ENCODE results near the gene NME3. TPM values are rescaled to one million over a fixed set of nuclear protein-coding genes. Genes with fewer than 3 reads are reported as not detected.

The NME3 gene
- total RNA-seq: 29.6 and 59.5 TPM in 2 replicates

GRCh38 chr16:1771188-1771863, at the start of gene NME3:
TSS of gene NME3 (minus strand) at chr16:1771543. CDS start at chr16:1771534, 9 bp downstream.

DNA sequence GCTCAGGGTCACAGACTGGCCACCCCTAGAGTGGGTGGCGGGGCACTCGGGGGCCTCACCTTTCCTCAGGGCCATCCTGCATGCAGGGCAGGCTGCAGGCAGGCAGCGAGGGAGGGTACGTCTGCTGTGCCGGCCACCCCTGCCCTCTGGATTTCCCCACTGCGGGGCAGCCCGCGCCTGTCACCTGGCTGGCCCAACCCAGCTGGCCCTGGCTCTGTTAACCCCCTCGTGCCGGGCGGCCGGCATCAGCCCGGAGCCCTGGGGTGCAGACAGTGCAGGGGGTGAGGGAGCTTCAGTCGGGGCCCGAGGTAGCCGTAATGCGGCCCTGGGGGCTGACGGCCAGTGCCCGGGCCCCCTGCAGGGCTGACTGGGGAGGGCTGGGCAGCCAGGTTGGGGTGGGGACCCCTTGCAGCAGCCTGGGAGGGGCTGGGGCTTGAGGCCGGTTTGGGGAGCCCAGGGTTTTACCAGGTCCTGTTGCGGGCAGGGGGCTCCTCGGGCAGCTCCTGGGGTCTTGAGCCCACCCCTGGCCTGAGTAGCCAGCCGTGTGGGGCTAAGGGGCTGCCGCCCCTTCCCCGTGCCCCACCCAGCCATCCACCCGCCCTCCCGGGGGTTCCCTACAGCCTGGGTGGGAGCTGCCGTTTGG, 22.4 kb upstream of the NME3 start, which contains the start of gene IGFALS:
Gene IGFALS, minus strand, starts transcription at position 128 of the 643 bp plus-strand sequence. Its CDS starts 53 bp downstream, at position 75.

GRCh38 chr16:1782408-1783264, 11.3 kb upstream of the NME3 start, which contains the start of the genes NUBP2 and SPSB3:
TSS of gene NUBP2 (plus strand) at chr16:1782960. CDS start at chr16:1783021, 61 bp downstream.
TSS of gene SPSB3 (minus strand) at chr16:1782571. CDS start at chr16:1781483, 1,088 bp downstream.

DNA sequence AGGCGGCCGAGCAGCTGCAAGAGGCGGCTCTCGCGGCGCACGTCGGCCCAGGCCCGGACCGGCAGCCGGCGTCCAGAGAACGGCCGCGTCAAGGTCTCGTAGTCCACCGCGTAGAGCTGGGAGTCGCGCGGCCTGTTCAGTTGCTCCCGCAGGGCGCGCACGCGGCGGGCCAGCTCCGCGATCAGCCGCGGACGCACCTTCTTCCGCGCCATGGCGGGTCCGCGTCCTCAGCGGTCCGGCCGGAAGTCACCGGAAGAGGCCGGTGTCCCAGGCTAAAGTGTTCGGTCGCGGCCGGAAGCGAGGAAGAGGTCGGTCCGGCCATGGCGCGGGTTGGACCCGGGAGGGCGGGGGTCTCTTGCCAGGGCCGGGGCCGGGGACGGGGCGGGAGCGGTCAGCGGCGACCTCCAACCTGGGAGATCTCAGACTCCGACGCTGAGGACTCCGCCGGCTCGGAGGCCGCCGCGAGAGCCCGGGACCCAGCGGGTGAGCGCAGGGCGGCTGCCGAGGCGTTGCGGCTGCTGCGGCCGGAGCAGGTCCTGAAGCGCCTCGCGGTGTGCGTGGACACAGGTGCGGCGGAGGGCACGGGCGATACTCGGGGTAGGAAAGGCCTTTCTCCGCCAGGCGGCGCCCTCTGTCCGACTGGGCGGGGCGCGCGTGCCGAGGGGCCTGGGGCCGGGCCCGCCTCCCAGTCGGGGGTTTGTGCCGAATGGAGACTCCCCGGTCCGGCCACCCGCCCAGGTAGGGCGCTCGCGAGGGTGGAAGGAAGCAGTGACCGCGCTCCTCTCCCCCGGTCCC, 1.8 kb upstream of the NME3 start, which contains the start of gene MRPS34:
Gene MRPS34, minus strand, starts transcription at position 227 of the 795 bp plus-strand sequence. Its CDS starts 15 bp downstream, at position 212.

GRCh38 chr16:1772362-1772907, 1.1 kb upstream of the NME3 start, which contains the start of gene EME2:
TSS of gene EME2 (plus strand) at chr16:1772810. CDS start at chr16:1773228, 418 bp downstream.

Other genes with a start within 250 kb of the NME3 start
- under 0.01 and 0.28 TPM in 2 replicates for gene TMEM204, start 237.9 kb downstream of the NME3 start, total RNA-seq
- gene IFT140, start 159.5 kb downstream of the NME3 start, total RNA-seq: 10.6 and 19.1 TPM in 2 replicates
- 5.1 and 14.0 TPM in 2 replicates for gene CRAMP1, start 159.2 kb downstream of the NME3 start, total RNA-seq
- gene JPT2, start 93.3 kb downstream of the NME3 start, total RNA-seq: 55.7 and 84.5 TPM in 2 replicates
- 18.8 and 31.3 TPM in 2 replicates for gene MAPK8IP3, start 65.3 kb downstream of the NME3 start, total RNA-seq
- 8.9 and 14.9 TPM in 2 replicates for gene EME2, start 1.3 kb upstream of the NME3 start, total RNA-seq
- 50.8 and 76.9 TPM in 2 replicates for gene MRPS34, start 1.6 kb upstream of the NME3 start, total RNA-seq
- gene SPSB3, start 11.0 kb upstream of the NME3 start, total RNA-seq: 35.5 TPM in 2 replicates
- gene NUBP2, start 11.4 kb upstream of the NME3 start, total RNA-seq: 48.6 and 66.3 TPM in 2 replicates
- gene IGFALS, start 22.2 kb upstream of the NME3 start, total RNA-seq: under 0.01 TPM in 1 of 2 replicates, not detected in the other
- gene HAGH, start 55.3 kb upstream of the NME3 start, total RNA-seq: 56.7 and 77.9 TPM in 2 replicates
- gene FAHD1, start 55.7 kb upstream of the NME3 start, total RNA-seq: 83.4 and 95.7 TPM in 2 replicates
- 0.07 TPM in 1 of 2 replicates, not detected in the other for gene MEIOB, start 100.6 kb upstream of the NME3 start, total RNA-seq
- 0.34 and 0.50 TPM in 2 replicates for gene HS3ST6, start 146.9 kb upstream of the NME3 start, total RNA-seq
- gene MSRB1, start 171.7 kb upstream of the NME3 start, total RNA-seq: 6.8 and 7.3 TPM in 2 replicates
- gene RPL3L, start 183.1 kb upstream of the NME3 start, total RNA-seq: under 0.01 TPM in 1 of 2 replicates, not detected in the other
- gene NDUFB10, start 188.0 kb upstream of the NME3 start, total RNA-seq: 158 and 171 TPM in 2 replicates
- gene RPS2, start 193.3 kb upstream of the NME3 start, total RNA-seq: 2,006 and 6,295 TPM in 2 replicates
- gene RNF151, start 195.3 kb upstream of the NME3 start, total RNA-seq: not detected in 2 replicates
- 50.2 and 57.3 TPM in 2 replicates for gene TBL3, start 200.5 kb upstream of the NME3 start, total RNA-seq
- gene NOXO1, start 209.9 kb upstream of the NME3 start, total RNA-seq: 0.28 and 1.7 TPM in 2 replicates
- 9.0 and 14.0 TPM in 2 replicates for gene GFER, start 212.7 kb upstream of the NME3 start, total RNA-seq
- gene SYNGR3, start 218.4 kb upstream of the NME3 start, total RNA-seq: 1.1 and 4.4 TPM in 2 replicates
- 47.8 and 68.7 TPM in 2 replicates for gene ZNF598, start 238.3 kb upstream of the NME3 start, total RNA-seq
- under 0.01 TPM in 1 of 2 replicates, not detected in the other for gene NPW, start 248.2 kb upstream of the NME3 start, total RNA-seq

All from nasal cavity respiratory epithelium epithelial cell of viscerocranial mucosa (primary cell).